ENCODE data around the gene FYN. TPM values are rescaled to one million over a fixed set of nuclear protein-coding genes. Genes with fewer than 3 reads are reported as not detected.

Gene FYN
- polyA plus RNA-seq, 4 donors: 118 to 171 (median 150) TPM

DNA sequence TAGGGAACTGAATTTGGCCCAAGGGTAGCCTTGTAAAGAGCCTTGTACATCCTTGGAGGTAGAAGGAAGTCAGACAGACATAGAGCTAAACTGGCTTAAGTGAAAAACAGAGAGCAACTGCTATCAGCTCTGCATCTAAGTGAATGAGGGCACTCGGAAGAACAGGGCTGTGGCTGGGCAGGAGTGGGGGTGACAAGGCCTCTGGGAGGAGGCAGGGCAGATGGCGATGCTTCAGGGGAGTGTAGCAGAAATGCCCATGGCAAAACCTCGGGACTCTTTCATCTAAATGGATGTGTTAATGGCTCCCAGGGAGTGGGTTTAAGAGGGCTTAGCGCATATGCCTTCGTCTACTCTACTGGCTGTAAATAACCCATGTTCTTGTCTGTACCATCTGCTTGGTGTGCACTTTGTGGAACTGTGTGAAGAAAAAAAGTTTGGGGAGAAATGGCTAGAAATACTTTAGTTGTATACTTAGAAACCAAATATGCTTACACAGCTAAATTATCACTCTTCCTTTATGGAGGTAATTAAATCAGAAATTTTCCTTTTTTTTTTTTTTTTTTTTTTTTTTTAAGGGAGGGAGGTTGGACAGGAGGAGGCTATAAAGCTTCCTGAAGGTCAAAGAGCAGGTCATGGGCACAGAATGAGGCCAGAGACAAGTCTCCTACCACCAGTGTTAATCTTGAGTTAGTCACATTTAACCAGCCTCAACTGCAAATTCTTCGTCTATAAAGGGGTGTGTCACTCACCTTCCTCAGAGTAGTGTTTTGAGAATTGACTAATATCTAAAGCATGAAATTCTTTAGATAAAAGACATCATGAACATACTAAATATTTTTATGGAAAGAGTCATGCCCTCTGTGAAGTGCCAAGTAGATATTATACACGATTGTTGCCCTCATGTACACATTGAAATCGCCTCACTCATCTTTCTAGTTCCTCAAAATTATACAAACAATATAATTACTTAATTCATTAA lies 60.9 kb downstream of the FYN start:
- DNase-seq (ENCODE audit: low read depth in 4 of 4, low spot score in 3 of 4): no peak

DNA sequence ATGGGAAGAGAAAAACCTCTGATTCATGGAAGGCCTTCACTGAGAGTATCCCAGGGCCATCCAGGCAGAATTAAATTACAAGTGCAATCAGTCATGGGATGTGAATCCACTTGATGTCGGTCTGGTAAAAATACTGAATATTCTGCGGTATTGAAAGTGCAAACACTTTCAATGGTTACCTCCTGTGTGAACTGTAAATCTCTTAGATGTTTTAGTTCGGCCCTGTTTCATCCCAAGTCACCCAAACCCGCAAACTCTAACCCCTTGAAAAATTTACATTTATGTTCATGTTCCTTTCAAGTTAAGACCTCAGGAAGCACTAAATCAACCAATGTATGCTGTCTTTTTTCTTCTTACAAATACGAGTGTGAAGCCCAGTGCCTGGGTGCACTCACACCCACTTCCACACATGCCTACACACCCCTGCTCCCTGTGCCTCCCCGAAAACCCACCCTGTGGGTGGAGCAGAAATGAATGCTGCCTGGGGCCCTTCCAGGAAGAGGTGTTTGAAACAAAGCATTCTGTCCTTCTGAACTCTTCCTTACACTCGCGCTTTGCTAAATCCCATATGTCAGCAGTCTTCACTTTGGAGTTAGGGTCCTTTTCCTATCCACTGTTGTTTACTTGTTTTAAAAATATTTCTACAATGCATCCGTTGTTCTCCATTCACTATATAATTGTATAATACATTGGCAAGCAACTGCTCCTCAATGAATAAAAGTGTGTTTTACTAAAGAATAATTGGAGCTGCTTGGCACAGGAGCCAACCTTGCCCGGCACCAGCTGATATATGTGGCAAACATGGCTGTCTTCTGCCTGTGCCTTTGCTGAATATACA lies 62.7 kb downstream of the FYN start:
- no peak for DNase-seq (ENCODE audit: low read depth in 4 of 4, low spot score in 3 of 4)

DNA sequence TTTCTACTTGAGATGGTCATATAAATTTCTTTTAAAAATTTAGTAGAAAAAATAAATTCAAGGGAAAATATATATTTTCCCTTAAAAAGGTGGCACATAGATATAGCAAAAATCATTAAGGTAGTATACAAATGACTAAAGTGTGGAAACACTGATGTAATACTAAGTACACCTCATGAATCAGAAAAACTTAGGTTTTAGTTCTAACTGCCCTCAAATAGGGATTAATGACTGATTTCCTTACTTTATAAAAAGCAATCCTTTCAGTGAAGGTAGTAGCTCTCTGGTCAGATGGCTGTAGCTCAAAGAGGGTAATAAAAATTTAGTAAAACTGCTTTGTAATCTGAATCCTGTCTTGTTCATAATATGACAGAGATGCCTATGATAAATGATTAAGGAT lies 63.5 kb downstream of the FYN start:
- no peak for DNase-seq (ENCODE audit: low read depth in 4 of 4, low spot score in 3 of 4)

DNA sequence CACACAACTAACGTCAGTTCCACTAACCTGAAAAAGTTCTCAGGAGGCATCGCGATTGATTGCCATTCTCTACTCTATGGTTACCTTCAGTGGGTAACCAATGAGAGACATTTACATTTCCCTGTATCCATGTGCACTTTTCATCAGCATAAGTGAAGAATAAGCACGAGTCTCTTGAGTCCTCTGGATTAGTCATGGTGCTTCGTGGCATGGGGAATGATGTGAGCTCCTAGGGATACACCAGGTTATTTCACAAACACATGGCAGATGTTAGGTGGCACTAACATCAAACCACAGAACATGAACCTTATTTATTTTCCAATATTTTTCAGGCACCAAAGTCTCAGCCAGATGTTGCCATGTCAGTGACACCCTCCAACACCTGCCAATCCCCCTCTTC lies 64.0 kb downstream of the FYN start:
- no peak for DNase-seq (ENCODE audit: low read depth in 4 of 4, low spot score in 3 of 4)

DNA sequence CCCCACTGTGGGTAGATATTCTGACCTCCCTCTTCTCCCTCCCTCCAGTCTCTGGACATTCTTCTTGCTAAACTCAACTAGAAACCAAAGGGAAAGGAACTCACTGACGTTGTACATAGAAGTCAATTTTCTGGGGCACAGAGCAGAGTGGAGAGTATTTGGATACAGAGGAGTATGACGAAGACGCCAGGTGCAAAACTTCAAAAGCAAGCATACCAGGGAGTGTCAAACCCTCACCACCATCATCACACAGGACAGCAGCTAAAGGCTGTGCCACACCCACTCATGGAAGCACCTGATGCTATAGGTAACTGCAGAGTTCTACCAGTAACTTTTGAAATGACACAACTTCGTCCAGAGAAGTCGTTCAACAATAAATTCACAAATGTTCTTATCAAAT lies 64.8 kb downstream of the FYN start:
- no peak for DNase-seq (ENCODE audit: low read depth in 4 of 4, low spot score in 3 of 4)

DNA sequence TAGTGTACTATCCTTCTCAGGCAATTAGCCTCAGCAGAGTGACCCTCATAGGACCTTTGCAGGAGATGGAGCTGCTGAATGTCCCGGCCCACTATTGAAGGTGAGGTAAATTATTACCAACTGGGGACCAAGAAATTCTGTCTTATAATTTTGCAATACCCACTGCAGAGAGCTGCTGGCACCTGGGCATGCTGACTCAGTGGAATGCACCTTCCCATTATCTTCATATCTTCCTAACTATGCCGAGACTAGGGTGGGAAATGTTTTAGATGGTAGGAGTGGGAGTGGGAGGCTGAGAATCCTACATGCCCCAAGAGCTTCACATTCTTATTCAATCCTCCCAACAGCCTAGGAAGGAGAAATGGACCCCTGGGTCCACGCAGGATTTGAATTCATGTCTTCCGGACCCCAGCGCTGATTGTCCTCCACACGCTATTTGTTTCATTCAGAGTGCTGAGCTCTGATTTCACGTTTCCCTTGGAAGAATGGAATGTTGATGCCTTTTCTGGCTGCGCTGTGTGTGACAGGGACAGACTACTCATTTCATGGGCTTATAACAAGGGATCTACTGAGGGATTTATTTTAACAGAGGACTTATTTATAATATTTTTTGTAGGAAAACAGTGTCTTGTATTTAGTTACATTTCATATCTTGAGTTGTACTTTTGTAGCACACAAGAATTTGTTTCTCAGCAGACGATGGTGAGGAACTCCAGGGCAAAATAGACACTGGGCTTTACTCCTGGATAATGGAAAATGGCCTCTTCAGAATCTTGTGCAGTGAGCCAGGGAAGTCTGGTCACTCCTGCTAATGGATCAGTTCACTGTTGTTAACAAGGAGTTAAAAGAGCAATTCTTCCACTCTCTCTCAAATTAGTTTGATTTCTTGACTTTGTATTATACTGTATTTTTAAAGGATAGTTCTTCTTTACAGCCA lies 66.4 kb downstream of the FYN start:
- no peak for DNase-seq (ENCODE audit: low read depth in 4 of 4, low spot score in 3 of 4)

DNA sequence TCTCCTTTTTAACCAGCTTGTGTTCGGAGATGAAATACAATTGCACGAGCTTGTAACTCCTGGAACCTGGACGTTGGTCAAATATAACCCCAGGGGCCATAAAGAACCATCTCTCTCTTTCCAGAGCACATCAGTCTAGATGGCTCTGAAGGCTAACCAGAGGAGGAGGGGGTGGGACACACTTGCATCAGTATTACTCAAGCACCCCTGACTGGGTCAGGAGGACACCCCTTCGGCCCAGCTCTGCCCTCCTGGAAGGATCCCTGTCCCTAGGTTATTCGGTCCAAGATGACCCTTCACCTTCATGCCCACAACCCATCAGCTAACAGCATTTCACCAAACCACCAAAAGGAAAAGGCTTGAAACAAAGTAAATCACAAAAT lies 67.1 kb downstream of the FYN start:
- DNase-seq (ENCODE audit: low read depth in 4 of 4, low spot score in 3 of 4): no peak

DNA sequence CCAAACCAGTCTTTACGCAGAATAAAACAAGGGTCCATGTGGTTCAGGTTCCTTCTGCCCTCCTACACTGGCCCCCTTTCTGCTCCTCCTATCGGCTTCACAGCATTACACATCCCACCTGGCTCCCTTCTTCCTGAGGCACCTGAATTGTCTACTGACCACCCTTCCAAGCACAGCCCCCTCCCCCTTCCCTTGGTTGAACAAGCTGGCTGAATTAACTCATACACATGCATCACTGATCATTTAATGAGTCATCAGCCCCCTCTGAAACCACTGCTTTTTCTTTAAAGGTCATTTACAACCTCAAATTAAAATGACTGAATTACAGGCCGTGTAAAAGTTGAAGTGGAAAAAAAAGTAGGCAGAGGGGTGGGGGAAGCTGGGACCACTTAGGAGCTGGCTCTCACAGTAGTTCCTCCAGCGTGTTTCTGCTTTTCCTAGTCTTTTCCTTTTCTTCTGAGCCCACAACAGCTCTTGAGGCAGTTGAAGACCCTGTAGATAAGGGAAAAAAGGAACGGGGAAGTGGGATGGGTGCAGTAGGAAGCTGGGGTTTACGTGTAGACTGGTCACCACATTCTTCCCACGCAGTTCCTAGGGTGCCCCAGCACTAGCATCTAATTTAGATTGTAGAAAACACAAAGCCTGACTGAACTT lies 67.6 kb downstream of the FYN start:
- peak in 1 of 4 donors; percentile 52 for DNase-seq (ENCODE audit: low read depth in 4 of 4, low spot score in 3 of 4)

DNA sequence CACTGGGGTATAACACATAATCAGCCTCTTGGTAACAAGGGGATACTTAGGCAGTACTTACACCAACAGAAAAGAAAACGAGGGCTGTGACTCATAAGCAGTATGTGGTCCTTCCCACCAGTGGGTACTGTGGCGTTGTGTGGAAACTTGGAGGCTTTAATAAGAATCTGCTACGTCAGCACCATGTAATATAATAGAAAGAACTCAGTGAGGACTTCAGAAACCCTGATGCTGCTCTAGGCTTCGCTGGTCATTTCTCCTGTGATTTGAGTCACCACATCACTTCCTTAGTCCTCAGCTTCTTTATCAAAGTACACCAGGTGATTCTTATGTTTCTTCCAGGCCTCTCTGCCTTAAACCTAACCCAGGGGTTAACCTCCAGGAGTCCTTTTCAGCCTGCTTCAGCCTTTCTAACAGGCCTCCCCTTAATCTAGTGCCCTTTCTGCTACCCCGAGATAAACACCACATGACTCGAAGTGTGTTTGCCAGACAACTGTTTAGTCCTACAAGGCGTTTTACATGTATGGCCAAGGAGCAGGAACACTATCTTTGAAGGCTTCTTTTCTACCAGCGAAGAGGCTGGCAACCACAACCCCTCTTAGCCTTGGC lies 68.5 kb downstream of the FYN start:
- DNase-seq (ENCODE audit: low read depth in 4 of 4, low spot score in 3 of 4): no peak

DNA sequence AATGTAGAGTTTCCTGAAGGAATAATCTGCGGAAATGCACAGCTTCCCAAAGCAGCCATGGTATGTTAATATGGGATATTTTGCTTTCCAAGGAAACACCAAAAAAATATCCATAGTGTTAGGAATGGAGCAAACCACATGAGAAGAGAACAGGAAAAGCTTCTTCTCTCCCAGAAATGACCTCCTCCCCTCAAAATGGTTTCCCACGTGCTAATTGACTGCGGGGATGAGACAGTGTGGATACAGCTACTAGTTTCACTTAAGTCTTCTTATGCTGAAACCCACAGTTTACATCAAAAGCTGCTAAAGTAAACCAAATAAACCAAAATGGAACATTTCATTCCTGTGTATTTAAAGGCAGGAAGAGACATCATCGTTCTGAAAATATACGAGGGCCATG lies 69.4 kb downstream of the FYN start:
- no peak for DNase-seq (ENCODE audit: low read depth in 4 of 4, low spot score in 3 of 4)

DNA sequence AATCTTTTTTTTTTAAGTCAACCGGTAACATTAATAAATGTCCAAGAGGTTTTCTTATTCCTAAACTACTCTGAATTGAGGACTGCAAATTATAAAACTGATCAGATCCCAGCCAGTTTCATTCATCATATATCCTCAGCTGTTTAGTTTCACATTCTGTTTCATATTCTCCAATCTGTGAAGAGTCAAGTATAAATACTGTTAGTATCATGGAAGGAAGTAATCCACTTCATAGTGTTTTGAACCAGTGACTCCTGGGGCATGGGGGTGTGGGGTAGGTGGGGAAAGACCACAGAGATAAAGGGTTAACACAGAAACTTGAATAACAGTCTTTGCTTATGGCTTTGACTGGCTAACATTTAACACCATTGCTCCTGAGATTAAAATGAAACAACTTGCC lies 69.9 kb downstream of the FYN start:
- DNase-seq (ENCODE audit: low read depth in 4 of 4, low spot score in 3 of 4): no peak

DNA sequence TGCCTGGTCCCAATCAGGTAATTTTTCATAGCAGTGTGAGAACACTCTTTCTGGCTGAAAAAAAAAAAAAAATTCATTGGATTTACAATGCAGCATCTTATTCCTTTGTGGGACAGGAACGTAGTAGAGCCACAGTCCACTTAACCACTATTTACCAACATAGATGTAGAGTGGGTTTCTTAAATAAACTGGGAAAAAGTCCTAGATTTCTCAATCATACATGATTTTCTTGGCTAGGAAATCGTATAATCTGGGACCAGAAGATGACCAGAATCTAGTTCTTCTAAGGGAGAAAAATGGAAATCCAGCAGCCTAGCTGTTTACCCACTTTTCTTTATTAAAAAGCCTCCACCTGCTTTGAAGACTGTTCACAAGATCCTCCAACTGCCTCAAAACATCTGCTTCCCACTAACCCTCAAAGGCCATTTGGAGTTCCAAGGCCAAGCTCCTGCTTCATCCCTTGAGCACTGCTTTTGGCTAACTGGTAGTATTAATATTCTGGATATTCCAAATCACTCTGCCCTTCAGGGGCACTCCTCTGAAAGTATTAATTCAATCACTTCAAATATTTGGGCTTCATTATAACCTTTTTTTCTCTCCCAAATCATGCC lies 70.4 kb downstream of the FYN start:
- DNase-seq (ENCODE audit: low read depth in 4 of 4, low spot score in 3 of 4): no peak

DNA sequence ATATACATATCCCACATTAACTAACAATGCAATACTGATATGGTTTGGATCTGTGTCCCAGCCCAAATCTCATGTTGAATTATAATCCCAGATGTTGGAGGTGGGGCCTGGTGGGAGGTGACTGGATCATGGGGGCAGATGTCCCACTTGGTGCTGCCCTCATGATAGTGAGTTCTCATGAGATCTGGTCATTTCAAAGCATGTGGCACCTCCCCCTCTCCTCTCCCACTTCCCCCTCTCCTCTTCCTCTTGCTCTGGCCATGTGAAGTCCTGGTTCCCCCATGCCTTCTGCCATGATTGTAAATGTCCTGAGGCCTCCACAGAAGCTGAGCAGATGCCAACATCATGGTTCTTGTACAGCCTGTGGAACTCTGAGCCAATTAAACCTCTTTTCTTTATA lies 71.2 kb downstream of the FYN start:
- no peak for DNase-seq (ENCODE audit: low read depth in 4 of 4, low spot score in 3 of 4)

DNA sequence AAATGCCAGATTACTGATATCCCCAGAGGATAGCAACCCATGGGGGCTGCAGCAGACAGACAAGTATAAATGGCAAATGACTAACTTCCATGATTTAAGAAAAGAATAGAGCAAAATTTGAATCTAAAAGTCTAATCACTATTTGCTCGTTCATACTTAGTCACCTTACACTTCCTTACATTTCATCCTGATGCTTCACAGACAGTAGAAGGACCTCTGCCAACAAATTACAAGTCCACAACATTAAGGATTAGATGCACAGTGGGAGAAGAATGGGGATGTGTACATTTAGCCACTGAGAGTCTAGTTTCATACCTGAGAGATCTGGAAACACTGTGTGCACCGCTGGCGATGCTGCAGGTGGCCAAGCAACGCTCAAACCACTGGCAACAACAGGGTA lies 72.4 kb downstream of the FYN start:
- DNase-seq (ENCODE audit: low read depth in 4 of 4, low spot score in 3 of 4): no peak

DNA sequence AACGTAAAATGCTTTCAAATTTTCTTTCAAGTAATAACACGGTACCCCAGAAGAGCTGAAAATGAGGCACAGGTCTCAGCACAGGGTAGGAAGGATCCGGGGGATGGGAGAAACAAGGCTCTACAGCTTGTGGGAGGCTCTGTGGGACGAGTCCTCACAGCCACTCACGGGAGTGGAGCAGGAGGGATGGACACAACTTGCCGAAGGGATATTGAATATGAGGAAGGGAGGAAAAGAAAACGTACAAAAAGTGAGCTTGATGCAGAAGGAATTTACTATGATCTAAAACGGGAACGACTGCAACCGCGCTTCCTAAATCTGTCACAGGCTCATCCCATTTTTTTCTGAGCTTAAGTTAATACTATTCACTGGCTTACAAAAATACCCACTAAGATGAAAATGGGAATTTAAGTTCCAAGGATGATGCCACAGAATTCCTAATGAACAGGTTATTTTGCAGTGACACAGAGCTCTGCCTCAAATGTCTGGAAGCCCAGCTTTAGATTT lies 72.9 kb downstream of the FYN start:
- no peak for DNase-seq (ENCODE audit: low read depth in 4 of 4, low spot score in 3 of 4)

DNA sequence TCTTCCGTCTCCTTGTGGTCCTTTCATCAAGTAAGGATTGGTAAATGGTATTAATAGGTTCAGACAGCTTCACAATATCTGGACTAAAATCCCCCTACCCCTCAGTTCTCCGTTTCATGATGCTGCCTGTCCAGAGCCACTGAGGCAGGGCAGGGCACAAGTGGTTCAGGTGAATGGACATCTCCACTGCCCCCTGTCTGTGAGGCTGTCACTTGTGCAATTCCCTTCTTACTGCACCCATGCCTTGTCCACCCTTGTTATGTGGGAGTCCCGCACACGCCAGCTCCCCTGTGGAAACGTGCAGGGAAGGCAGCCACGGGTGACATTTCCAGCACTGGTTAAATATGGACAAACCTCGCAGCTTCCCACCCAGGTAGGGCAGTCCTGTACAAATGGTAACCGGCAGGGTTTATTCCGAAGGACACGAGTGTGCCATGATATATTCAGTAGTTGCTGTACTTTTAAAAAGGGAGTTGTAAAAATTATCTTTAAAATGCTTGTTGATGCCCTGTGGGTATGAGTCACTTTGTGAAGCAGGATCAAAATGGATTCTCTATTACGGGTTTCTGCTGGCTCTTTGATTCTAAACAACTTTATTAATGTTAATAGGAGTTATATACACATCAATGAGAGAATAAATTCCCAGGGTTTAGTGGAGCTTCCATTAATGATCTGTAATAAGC lies 73.5 kb downstream of the FYN start:
- DNase-seq (ENCODE audit: low read depth in 4 of 4, low spot score in 3 of 4): no peak

DNA sequence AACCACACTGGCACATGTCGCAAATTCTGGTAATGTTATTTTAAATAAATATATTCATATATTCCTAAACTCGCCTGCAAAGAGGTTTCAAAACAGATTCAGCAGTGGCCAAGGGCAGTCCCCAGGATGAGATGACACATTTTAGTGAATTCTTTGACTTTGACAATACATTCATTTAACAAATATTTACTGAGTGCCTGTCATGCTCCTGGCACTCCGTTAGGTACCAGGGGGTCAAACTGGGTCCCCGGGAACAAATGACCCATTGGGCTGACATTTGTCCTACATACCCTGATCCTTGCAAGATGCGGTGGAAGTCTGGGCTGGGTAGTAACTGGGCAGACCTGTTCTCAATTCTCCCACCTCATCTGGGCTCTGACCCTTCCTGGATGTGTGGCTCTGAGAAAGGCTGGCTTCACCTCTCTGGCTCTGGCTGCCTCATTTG lies 74.9 kb downstream of the FYN start:
- no peak for DNase-seq (ENCODE audit: low read depth in 4 of 4, low spot score in 3 of 4)

DNA sequence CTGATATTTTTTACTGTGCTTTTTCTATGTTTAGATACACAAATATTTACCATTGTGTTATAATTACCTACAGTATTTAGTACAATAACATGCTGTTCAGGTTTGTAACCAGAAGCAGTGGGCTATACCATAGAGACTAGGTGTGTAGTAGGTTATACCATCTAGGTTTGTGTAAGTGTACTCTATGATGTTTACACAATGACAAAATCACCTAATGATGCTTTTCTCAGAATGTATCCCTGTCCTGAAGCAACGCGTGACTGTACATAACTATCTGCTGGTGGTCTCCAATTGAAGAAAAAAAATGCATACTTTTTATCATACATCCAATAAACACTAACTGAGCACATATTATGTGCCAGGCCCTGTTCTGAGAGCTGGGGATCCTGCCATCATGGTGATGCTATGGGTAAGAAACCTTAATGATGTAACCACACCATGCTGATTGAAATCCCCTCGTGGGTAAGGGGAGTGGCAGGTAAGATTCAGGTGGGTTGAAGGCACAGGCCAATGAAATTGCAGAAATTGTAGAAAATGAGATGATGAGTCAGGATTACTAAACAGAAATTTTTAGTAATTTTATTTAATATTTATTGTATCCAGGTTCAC lies 76.8 kb downstream of the FYN start:
- DNase-seq (ENCODE audit: low read depth in 4 of 4, low spot score in 3 of 4): no peak
